PC-9 (cell line): ENCODE data around the gene NECAB2.

ENCODE experiments used
- EZH2 ChIP-seq: fragments of 200-600 bp; sonication (generic); IDR thresholded peaks from 2 replicates; pipeline ENCODE4 v1.8.0; 2017; ENCODE audit warnings: antibody characterized with exemption, low read depth
- TF ChIP-seq, protein P1 (sequence below): fragments of 200-600 bp; sonication (generic); conservative IDR thresholded peaks from 2 replicates; pipeline ENCODE4 v1.6.1; 2017; ENCODE audit warnings: mixed run types, antibody characterized with exemption, mild to moderate bottlenecking, moderate library complexity

DNA sequence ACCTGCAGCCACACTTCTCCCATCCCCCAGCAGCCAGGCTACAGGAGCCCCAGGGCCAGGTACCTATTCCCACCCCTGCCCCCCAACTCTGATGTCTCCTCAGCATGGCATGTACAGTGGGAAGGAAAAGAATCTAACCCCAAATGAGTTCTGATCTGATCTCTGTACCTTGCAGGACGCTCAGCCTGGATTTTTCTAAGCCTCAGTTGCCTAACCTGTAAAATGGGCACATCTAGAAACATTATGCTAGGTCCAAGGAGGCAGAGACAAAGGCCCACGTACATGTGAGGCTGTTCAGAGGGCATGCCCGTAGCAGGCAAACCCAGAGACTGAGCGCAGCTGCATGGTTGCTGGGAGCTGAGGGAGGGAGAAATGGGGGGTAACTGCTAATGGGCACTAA, 39.5 kb downstream of the NECAB2 start:
- TF ChIP-seq, protein P1, sequence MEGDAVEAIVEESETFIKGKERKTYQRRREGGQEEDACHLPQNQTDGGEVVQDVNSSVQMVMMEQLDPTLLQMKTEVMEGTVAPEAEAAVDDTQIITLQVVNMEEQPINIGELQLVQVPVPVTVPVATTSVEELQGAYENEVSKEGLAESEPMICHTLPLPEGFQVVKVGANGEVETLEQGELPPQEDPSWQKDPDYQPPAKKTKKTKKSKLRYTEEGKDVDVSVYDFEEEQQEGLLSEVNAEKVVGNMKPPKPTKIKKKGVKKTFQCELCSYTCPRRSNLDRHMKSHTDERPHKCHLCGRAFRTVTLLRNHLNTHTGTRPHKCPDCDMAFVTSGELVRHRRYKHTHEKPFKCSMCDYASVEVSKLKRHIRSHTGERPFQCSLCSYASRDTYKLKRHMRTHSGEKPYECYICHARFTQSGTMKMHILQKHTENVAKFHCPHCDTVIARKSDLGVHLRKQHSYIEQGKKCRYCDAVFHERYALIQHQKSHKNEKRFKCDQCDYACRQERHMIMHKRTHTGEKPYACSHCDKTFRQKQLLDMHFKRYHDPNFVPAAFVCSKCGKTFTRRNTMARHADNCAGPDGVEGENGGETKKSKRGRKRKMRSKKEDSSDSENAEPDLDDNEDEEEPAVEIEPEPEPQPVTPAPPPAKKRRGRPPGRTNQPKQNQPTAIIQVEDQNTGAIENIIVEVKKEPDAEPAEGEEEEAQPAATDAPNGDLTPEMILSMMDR, result no peak
- no peak for TF ChIP-seq EZH2
